T-helper 9 cell (primary cell): ENCODE measurements around the gene TRAF3.
"Not testable (repeated sequence)": the region's sequence is repeated elsewhere in the genome, so short reads cannot be mapped to it uniquely, and the experiment has no call there.

Experiments used
- DNase-seq: peaks from one replicate; pipeline ENCODE4 v3.0.0-alpha.2; 2020

The TRAF3 gene

DNA sequence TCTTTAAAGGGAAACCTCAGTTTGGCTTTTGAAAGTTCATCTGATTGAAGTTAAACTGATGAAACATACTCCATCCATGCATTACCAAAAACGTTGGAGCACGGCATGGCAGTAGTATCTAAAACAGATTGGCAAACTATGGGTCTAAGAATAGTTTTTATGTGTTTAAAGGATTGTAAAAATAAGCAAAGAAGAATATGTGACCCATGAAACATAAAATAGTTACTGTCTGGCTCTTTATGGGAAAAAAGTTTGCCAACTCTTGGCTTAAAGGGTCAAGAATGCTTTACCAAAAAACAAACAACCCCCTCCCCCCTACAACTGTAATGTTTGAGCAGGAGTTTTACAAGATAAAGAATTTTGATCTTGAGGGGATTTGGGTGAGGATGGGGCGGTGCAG is 32.6 kb downstream of the TRAF3 start:
- no peak for DNase-seq

DNA sequence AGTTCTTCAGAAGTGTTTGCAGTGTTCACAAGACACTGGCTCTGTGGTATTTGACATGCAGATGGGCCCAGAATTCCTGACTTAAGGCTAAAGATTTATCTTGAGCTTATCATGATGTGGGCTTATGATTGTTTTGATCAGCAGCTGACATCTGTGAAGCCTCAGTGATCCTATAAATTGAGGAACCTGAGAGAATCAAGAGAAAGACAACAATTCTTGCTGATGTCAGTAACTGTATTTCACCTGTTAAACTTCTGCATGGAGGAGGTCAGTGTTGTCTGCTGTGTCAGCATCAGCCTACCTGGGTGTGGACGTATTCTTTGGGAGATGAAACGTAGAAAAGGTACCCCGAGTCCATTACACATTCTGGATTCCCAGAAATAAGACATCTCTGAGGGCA is 33.3 kb downstream of the TRAF3 start:
- no peak for DNase-seq

GRCh38 chr14:102811254-102811963 is 34.2 kb downstream of the TRAF3 start:
- no peak for DNase-seq

GRCh38 chr14:102811971-102812370 is 34.7 kb downstream of the TRAF3 start:
- DNase-seq: no peak

GRCh38 chr14:102813691-102814090 is 36.4 kb downstream of the TRAF3 start:
- DNase-seq: no peak

DNA sequence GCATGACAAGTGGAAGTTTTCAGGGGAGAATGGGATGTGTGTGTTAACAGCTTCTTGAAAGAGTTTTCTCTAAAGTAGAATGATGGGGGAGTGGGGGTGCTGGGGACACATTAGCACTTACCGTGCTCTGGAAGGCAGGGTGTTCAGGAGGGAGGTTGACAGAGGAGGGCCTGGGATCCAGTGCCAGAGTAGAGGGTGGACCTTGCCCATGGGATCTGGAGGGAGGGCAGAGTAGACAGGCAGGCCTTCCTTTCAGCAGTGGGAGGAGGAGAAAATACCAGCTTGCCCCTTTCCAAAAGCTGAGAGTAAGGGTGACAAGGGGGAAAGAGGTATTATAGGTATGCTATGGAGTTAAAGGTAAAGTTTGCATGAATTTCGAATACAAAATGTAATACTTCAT is 40.1 kb downstream of the TRAF3 start:
- no peak for DNase-seq

GRCh38 chr14:102817942-102818940 is 41.0 kb downstream of the TRAF3 start:
- no peak for DNase-seq

- DNase-seq: peak; percentile 20
Observed at GRCh38 chr14:102819176-102819628, 42.0 kb downstream of the TRAF3 start.

DNA sequence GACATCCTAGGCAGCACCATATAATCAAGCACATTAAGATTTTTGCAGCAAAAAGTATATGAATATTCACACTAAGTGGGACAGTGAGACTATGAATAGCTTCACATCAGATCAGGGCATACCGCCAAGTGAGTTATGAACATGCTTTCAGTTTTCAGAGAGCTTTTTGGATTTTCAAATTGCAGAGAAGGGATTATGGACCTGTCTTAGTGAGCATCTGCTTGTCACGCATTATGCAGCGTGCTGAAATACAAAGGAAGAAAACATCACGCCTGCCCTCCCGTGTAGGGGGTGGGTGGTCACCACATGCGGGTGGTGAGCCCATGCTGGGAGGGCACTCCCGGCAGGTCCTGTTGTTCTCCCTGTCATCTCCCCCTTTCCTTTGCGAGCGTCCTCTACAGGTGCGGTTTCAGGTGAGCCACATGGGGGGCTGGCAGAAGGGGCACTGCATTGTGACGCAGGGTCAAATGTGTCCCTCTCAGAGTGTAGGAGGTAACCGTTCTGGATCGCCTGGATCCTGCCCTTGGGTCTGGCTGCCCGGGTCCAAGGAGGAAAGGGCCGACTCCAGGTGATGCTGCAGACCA is 42.6 kb downstream of the TRAF3 start:
- no peak for DNase-seq

DNA sequence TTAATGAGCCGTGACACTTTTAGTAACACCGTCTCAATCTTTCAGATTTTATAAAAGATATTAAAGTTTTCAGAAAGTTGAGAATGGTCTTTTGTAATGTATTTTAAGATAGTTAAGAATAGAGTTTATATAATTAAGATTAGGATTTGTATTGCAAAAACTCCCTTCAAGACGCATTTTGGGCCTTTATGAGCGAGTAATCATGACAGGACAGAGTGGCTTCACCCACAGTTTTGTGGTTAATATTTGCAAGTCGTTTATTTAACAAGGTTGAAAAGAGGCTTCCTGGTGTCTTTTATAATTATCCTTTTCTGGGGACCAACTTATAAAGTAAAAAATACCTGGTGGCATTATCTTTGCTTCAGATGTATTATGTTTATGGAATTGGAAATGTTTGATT is 44.0 kb downstream of the TRAF3 start:
- no peak for DNase-seq

GRCh38 chr14:102822311-102822863 is 45.1 kb downstream of the TRAF3 start:
- no peak for DNase-seq

DNA sequence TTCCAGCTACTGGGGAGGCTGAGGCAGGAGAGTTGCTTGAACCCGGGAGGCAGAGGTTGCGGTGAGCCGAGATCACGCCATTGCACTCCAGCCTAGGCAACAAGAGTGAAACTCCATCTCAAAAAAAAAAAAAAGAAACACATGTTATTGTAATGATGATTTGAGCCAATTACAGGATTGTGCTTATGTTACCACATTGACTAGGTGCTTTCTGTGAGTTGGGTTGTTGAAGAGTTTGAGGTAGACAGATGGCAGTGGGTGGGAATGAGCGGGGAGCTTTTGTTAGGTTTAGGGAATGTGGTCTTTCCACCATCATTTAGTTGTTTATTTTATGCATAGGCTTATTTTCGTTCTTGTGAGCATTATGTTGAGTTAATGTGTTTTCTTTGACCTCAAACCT is 45.6 kb downstream of the TRAF3 start:
- DNase-seq: not testable (repeated sequence)

DNA sequence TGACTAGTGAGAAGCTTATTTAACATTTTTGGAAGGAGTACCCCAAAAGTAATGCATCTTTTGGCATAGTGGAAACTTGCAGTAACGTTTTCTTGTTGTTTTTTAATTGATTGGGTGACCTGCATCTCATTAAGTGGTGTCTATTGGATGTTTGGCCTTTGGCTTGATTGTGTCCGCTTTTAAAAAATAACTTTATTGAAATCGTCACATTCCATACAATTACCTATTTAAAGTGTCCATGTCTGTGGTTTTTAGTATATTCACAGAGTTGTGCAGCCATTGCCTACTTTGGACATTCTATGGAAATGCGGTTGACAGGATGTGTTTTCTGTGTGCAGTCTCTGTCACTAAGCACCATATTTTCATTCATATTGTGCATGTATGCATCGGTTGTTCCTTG is 46.3 kb downstream of the TRAF3 start:
- DNase-seq: no peak

DNA sequence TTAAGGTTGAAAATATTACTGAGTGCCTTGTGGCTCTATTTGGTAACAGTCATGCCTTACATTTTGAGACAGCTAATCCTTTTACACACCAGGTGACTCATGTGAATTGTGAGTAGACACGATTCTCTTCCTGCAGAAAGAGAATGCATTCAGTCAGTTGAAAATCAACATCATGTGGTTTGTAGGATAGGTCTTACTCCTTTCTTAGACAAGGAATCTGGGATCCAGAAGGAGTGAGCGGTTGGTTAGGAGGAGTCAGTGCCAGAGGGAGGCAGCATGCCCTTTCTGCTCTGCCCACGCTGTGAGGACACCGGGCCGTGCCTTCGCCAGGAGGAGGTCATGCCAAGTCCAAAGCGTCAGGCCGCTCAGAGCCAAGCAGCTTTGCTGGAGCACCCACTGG is 47.6 kb downstream of the TRAF3 start:
- no peak for DNase-seq

DNA sequence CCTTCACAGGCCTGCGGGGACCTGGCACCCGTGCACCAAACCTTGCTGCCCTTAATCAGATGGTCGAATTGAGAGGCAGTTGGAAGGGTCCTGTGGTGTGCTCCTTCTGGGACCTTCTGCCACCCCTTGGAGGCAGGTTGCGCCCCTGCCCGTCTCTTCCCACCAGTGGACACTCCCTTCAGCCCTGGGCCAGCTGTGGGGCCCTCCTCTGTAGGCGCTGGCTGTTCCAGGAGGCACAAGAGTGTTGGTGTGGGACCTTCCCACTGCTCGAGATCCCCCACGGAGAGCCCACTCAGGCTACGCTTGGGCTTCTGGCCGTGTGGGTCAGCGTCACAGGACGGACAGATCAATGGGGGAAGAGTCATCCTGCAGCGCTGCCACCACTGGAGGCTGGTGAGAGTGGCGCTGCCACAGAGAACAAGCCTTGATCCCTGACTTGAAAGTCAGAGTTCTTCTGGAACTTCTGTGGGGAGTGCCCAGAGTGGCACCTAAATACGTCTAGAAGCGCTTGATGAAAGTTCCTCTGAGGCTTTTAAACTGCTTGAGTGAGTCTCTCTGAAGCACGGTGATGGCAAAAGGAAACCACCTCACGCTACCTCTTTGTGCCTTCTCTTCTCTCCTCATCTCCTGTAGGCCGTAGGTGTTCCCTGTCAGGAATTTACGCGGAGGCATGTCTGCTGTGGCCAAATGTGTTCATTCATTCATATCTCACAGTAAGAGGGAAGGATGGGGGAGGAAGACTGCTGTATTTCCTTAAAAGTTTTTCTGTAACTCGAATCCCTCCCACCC is 48.3 kb downstream of the TRAF3 start:
- DNase-seq: no peak

GRCh38 chr14:102826161-102826560 is 48.9 kb downstream of the TRAF3 start:
- no peak for DNase-seq

DNA sequence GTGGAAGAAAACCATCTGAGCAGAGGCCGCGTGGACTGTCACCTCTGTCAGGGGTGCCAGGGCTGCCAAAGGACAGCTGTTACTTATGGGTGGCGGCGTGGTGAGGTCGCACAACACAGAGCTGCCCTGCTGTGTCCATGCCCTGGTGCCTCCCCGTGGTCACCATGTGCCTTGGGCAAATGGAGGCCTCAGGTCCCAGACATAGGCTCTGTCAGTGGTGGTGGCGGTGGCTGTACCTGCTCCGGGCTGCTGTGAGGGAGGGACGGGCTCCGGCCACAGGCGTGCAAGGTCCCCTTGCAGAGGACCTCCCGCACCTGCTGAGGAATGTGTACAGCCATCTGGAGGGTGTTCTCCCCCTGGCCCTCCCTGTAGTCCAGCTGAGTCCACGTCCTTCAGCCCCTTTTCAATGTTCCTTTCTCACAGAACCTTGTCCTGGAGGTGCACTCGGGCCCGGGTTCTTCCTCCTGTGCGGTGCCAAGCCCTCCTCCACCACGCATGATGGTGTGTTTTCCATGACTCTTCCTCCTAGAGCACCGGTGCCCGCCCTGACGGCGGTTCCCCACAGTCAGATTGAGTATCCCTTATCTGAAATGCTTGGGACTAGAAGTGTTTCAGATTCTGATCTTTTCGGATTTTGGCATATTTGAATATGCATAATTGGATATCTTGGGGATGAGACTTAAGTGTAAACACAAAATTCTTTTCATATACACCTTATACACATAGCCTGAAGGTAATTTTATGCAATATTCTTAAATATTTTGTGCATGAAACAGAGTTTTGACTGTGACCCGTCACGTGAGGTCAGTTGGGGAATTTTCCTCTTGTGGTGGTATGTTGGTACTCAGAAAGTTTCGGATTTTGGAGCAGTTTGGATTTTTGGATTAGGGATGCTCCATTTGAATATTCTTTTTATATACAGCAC is 49.8 kb downstream of the TRAF3 start:
- DNase-seq: no peak

DNA sequence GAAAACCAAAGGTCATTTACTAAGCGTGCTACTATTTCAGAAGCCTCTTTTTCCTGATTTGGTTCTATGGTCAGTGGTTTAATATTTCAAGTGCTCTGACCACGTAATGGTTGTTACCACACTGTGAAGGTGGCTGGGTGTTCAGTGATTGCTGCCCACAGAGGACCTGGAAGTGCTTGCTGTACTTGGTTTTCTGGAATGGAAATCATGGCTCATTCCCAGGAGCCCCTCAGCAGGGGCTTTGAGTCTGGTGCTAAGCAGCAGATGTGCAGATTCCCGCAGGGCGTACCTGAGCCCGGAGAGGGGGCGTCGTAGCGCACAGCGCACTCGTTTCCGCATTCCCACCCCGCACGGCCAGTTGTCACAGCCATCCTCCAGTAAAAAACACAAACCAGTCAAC is 50.5 kb downstream of the TRAF3 start:
- no peak for DNase-seq

DNA sequence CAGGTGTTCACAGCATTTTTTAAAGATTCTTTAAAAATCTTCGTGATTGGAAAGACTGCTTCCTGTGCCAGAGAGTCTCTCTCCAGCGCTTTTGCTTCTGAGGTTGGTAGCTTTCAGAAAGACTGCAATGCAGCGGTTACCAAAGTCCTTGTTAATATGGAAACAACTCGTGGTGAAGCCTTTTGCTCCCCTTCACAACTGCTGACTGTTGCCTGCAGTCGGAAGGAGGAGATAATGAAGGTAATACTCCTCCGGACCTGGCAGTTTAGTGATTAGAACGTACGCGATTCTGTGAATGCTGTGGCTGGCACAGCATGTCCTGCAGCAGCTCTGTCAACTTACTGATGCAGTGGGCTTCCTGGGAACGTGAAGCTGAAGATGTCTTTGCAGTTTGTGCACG is 50.9 kb downstream of the TRAF3 start:
- DNase-seq: no peak

DNA sequence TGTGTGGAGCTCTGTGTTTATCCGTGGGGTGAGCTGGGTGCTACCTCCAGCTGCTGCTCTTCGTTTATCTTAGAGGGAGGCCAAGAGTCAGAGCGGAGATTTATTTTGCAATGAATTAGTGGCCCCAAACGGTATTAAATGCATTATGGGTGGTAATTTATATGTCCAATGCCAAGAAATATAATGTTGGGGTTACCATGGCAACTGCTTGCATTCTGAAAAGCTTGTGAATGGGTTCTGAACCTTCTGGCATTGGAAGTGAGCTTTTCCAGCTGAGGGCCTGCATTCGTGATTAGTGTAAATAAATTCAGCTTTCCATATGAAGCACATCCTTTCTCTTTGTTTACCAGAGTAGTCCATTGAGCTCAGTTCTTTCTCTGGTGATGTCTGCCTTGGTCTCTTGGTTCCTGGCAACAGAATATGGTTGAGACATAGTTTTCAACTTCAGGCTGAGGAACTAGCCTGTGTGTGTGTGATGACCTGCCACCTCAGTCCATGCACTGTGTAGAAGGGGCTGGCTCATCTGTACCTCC is 51.8 kb downstream of the TRAF3 start:
- DNase-seq: no peak

- no peak for DNase-seq
Observed at GRCh38 chr14:102830474-102831045, 53.3 kb downstream of the TRAF3 start.
